ENCODE results near the gene S1PR1. TPM values are rescaled to one million over a fixed set of nuclear protein-coding genes. Genes with fewer than 3 reads are reported as not detected.

S1PR1 gene
- total RNA-seq, 4 donors from 2014 or later: 2.8 to 31.1 (median 10.3) TPM

DNA sequence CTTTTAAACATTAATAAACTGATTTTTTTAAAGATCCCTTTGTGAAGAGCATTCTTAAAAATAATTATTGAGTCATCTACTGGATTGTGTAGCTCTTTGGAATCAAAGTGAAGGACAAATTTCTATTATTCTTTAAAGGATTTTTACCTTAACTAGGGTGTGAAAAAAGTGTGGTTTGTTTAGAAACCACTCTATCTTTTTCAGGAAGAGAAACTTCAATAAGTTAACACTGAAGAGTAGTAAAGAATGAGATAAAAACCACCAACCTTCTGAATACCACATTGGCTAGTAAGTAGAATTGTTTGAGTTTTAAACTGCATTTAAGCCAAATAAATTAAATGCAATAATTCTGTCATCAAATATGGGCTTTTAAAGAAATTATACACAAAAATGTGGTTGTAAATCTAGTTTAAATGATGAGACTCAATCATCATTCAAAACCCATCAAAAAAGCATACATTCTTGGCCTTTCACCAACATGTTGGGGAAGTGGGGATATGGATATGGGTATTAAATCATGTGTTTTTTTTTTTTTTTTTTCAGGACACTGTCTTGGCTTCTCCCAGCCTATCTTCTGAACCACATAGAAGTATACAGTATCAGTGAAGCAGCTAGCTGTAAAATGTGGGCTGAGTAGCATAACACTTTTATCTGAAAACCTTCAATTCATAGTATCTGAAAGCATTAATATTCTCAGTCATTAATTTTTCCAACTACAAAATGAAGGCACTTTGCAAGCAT, 4.8 kb downstream of the S1PR1 start:
- H3K27ac ChIP-seq: peak overlapping the region in 3 of 4 donors; percentile 58 to 88 (median 82)

DNA sequence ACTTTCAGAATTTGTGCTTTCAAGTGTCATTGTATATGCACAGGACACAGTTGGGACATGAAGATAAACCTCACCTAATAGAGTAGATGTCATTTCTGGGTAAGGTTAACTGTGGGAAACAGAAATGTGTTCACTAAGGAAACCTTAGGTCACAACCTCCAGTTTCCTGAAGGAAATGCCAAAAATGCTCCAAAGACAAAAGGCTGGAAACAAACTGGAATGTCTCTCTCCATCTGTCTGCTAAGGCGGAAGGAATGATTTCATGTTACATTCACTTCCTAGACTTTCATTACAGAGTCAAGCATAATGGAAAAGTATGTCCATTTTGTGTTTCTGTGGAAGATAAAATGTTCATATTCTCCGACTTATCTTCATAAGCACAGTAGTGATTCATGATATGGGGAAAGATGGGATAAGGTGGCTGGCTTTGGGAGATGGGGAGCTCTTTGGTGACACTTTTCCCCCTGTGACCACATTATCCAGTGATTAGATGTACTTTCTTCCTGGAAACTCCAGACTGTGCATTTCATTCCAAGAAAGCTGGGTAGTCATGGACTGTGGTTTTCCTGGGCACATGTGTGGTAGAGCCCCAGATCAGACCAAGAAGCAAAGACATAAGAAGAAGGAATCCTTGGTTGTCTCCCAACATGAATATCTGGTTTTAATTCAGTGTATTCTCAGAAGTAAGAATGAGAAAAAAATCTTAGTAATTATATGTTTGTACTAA, 5.7 kb downstream of the S1PR1 start:
- intact Hi-C loops (cut with DNase I): no loop called here
- peaks cover 0 to 17% (median 4%) of the 10 kb centered on the region in 3 donors for H3K4me1 ChIP-seq
- TF ChIP-seq, protein P1, sequence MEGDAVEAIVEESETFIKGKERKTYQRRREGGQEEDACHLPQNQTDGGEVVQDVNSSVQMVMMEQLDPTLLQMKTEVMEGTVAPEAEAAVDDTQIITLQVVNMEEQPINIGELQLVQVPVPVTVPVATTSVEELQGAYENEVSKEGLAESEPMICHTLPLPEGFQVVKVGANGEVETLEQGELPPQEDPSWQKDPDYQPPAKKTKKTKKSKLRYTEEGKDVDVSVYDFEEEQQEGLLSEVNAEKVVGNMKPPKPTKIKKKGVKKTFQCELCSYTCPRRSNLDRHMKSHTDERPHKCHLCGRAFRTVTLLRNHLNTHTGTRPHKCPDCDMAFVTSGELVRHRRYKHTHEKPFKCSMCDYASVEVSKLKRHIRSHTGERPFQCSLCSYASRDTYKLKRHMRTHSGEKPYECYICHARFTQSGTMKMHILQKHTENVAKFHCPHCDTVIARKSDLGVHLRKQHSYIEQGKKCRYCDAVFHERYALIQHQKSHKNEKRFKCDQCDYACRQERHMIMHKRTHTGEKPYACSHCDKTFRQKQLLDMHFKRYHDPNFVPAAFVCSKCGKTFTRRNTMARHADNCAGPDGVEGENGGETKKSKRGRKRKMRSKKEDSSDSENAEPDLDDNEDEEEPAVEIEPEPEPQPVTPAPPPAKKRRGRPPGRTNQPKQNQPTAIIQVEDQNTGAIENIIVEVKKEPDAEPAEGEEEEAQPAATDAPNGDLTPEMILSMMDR (IDR thresholded peaks at IDR 0.05): no peak
- no peak for TF ChIP-seq POLR2A (IDR thresholded peaks at IDR 0.05)
- peak overlapping the region in 3 of 4 donors; percentile 65 to 88 (median 82) for H3K27ac ChIP-seq
- H3K9me3 ChIP-seq: no peaks in the 10 kb centered on the region
- 73 to 74% methylated on average over 2 of the region's 2 CpGs for WGBS, 2 donors
- no peaks in the 10 kb centered on the region for H3K36me3 ChIP-seq
- H3K27me3 ChIP-seq: peaks cover 0 to 25% (median 0%) of the 10 kb centered on the region in 4 donors
- H3K4me3 ChIP-seq: peak overlapping the region in 1 of 4 donors; percentile 77
- no peak for DNase-seq

More for the DNA sequence above, 4.8 kb downstream of the S1PR1 start:
- no peak for DNase-seq
- intact Hi-C loops (cut with DNase I): no loop called here
- TF ChIP-seq POLR2A (IDR thresholded peaks at IDR 0.05): no peak
- TF ChIP-seq, protein P1 (IDR thresholded peaks at IDR 0.05): no peak
- Histone ChIP-seq H3K36me3 (no peaks in the 10 kb centered on the region), H3K4me1 (peaks cover 0 to 26% (median 12%) of the 10 kb centered on the region in 3 donors), H3K9me3 (no peaks in the 10 kb centered on the region), H3K27me3 (peaks cover 0 to 32% (median 0%) of the 10 kb centered on the region in 4 donors), H3K4me3 (peak overlapping the region in 1 of 4 donors; percentile 77)

DNA sequence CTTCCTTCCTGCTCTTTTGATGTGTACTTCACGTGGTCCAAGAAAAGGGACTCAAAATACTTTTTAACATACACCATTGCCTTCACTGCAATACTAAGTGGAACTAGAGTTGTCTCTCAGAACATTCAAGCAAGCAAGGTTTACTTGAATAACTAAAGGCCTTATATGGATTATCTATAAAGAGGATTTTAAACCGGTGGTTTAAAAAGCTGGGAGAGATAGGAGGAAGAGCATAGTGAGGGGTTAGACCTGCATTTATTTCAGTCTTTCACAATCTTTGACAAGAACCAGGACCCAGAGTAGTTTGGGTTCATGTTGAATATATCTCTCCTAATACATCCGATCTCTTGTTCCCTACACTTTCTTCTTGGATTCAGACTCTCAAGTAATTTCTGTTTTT, 6.9 kb downstream of the S1PR1 start:
- H3K36me3 ChIP-seq: no peaks in the 10 kb centered on the region
- peaks cover 0 to 5% (median 0%) of the 10 kb centered on the region in 3 donors for H3K4me1 ChIP-seq
- H3K27ac ChIP-seq: no peak overlapping the region
- no peaks in the 10 kb centered on the region for H3K9me3 ChIP-seq
- H3K4me3 ChIP-seq: no peak overlapping the region
- 60% methylated on average over 3 of the region's 3 CpGs for WGBS, 2 donors
- TF ChIP-seq POLR2A (IDR thresholded peaks at IDR 0.05): no peak
- intact Hi-C loops (cut with DNase I): no loop called here
- H3K27me3 ChIP-seq: peaks cover 0 to 12% (median 0%) of the 10 kb centered on the region in 4 donors
- DNase-seq: no peak

DNA sequence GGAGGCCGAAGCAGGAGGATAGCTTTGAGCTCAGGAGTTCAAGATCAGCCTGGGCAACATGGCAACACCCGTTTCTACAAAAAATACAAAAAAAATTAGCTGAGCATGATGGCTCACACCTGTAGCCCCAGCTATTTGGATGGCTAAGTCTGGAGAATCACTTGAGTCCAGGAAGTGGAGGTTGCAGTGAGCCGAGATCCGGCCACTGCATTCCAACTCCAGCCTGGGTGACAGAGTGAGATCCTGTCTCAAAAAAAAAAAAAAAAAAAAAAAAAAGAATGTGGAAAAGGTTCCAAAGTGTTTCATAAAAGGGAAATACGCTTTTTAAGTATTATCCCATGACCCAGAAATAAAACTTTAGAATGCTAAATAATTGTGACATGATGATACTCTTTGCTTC, 8.0 kb downstream of the S1PR1 start:
- H3K9me3 ChIP-seq: no peaks in the 10 kb centered on the region
- WGBS, 2 donors: 59 to 63% methylated on average over 4 to 5 of the region's 5 CpGs
- intact Hi-C loops (cut with DNase I): no loop called here

DNA sequence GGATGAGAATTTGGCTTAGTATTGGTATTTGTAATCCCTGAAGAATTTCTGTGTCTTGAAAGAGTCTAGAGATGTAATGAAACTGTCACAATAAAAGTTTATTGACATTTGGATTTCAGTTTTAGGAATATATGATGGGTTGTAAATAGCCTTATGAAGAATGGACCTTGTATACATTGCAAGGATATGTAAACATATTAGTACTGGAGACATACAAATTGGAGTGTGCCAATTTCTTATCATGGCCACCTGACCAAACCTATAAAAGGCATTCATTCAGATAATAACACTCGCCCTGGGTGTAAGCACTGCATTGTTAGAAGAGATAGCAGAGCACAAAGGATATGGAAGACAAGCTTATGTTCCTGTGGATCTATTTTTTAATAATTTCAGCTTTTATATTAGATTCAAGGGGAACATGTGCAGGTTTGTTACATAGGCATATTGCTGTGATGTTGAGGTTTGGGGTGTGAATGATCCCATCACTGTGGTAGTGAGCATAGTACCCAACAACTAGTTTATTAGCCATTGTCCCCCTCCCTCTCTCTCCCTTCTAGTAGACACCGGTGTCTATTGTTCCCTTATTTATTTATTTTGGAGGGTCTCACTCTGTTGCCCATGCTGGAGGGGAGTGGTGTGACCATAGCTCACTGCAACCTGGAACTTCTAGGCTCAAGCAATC, 8.6 kb downstream of the S1PR1 start:
- no peak for DNase-seq
- no peak for TF ChIP-seq POLR2A (IDR thresholded peaks at IDR 0.05)
- TF ChIP-seq, protein P1 (IDR thresholded peaks at IDR 0.05): no peak
- WGBS, 2 donors: 50 to 56% methylated on average over 2 of the region's 2 CpGs
- H3K4me1 ChIP-seq: no peaks in the 10 kb centered on the region
- H3K4me3 ChIP-seq: no peak overlapping the region
- no peak overlapping the region for H3K27ac ChIP-seq
- no peaks in the 10 kb centered on the region for H3K36me3 ChIP-seq
- H3K9me3 ChIP-seq: no peaks in the 10 kb centered on the region
- intact Hi-C loops (cut with DNase I): no loop called here
- peaks cover 0 to 3% (median 0%) of the 10 kb centered on the region in 4 donors for H3K27me3 ChIP-seq

More for the DNA sequence above, 8.0 kb downstream of the S1PR1 start:
- peaks cover 0 to 3% (median 0%) of the 10 kb centered on the region in 4 donors for H3K27me3 ChIP-seq
- TF ChIP-seq POLR2A (IDR thresholded peaks at IDR 0.05): no peak
- H3K4me1 ChIP-seq: no peaks in the 10 kb centered on the region
- H3K36me3 ChIP-seq: no peaks in the 10 kb centered on the region
- DNase-seq: no peak
- H3K4me3 ChIP-seq: no peak overlapping the region
- no peak overlapping the region for H3K27ac ChIP-seq
